Gastrocnemius medialis (tissue), 4 donors: ENCODE results near the gene TUBB1.

Experiments used
- POLR2A ChIP-seq, 2 donors: fragments of 450-650 bp; IDR thresholded peaks; one replicate each; pipeline ENCODE4 v1.6.1; 2017; ENCODE audit warnings: antibody characterized with exemption in 2 of 2, mild to moderate bottlenecking in 2 of 2, moderate library complexity in 2 of 2
- TF ChIP-seq, protein P1 (sequence below), 5 experiments: fragments of 450-650 bp in 3 of 5; fragments of 200-600 bp in 2 of 5; sonication (generic) in 2 of 5; IDR thresholded peaks in 4 of 5; conservative IDR thresholded peaks in 1 of 5; 1 replicate in 4 of 5; 2 replicates in 1 of 5; pipeline ENCODE4 v1.5.1; 2016 to 2019; ENCODE audit warnings: antibody characterized with exemption in 5 of 5, mild to moderate bottlenecking in 3 of 5, moderate library complexity in 3 of 5

DNA sequence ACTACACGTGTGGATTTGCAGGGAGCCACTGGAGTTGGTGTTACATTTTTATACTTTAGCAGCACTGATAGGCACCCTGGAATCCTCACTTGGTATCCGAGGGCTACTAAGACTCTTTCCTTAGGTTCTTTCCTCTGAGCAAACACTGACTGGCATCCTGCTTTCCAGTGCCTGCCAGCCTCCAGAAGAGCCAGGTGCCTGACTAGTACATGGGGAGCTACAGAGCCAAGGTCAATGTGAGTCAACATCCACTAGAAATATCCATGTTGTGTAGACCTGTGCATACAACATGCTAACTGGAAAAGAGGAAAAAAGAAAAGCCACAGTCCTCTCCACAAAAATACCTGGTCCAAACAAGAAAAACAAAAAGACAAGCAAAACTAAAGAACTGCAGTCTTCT lies 5.9 kb downstream of the TUBB1 start:
- TF ChIP-seq, protein P1, sequence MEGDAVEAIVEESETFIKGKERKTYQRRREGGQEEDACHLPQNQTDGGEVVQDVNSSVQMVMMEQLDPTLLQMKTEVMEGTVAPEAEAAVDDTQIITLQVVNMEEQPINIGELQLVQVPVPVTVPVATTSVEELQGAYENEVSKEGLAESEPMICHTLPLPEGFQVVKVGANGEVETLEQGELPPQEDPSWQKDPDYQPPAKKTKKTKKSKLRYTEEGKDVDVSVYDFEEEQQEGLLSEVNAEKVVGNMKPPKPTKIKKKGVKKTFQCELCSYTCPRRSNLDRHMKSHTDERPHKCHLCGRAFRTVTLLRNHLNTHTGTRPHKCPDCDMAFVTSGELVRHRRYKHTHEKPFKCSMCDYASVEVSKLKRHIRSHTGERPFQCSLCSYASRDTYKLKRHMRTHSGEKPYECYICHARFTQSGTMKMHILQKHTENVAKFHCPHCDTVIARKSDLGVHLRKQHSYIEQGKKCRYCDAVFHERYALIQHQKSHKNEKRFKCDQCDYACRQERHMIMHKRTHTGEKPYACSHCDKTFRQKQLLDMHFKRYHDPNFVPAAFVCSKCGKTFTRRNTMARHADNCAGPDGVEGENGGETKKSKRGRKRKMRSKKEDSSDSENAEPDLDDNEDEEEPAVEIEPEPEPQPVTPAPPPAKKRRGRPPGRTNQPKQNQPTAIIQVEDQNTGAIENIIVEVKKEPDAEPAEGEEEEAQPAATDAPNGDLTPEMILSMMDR (IDR thresholded peaks at IDR 0.05 in 4 of 5, conservative IDR thresholded peaks at IDR 0.05 in 1 of 5) = no peak
- no peak for TF ChIP-seq POLR2A (IDR thresholded peaks at IDR 0.05)
